Fibroblast of skin of right quadriceps (primary cell): ENCODE measurements around the gene LRP8.

Experiments
- DNase-seq: peaks from one replicate; pipeline ENCODE4 v3.0.0-alpha.2; 2013

Gene LRP8

DNA sequence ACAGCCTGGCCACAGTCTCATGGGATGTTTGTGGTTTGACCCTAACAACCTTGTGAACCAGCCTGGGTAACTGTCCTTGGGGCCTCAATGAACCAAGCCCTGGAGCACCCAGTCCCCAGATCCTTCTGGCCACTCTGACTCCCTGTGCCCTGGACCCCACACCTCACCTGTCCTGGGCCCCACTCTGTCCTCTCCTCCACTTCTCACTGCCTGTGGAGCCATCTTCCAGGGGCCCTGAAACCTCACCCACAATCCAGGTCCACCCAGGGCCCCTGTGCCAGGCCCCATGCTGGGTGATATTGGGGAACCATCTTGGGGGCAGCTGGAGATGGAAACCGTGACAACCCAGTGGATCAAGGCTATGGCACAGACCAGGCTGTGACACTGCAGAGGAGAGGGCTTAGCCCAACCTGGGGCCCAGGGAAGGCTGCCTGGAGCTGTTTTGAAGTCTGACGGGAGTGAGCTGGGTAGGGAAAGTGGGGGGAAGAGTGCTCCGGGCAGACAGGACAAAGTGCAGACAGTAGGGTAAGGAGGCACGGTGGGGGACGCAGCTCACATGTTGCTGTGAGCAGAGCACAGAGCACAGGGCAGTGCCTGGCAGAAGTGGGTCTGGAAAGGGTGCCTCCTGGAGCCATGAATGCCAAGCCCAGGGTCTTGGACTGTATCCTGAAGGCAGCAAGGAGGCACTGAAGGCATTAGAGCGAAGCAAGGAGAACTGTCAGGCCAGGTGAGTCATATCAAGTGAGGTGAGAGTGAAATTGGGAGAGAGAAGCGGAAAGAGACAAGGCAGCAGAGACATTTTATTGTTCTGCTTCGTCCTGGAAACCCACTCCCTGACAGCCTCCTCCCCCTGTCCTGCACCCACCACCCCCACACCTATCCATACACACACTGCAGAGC is 12.1 kb upstream of the LRP8 start:
- DNase-seq = no peak

DNA sequence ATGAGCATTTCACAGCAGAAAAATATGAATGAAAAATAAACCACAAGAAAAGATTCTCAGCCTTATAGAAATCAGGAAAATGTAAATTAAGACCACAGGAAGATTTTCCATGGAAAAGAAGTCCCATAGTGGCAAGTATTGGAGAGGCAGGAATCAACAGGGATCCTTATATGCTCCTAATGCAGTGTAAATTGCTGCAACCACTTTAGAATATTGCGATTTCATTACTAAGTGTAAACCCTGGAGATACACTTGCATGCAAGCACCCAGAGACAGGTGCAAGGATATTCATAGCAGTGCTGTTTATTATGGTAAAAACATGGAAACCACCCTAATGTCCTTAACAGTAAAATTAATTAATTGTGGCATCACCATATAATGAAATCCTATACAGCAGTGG is 10.6 kb upstream of the LRP8 start:
- DNase-seq = no peak

DNA sequence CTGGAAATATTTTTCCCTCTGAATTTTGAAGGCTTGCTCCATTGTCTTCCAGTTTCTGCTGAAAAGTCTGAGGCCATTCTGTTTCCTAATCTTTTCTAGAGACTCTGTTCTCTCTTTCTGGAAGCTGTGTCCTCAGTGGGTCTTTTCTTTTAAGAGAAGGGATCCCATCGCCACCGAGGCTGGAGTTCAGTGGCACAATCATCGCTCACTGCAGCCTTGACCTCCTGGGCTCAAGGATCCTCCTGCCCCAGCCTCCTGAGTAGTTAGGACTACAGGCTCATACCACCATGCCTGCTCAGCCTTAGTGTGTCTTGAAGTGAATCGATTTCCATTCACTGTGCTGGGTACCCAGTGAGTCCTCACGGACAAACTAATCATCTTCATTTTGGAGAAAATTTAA is 9.6 kb upstream of the LRP8 start:
- no peak for DNase-seq

DNA sequence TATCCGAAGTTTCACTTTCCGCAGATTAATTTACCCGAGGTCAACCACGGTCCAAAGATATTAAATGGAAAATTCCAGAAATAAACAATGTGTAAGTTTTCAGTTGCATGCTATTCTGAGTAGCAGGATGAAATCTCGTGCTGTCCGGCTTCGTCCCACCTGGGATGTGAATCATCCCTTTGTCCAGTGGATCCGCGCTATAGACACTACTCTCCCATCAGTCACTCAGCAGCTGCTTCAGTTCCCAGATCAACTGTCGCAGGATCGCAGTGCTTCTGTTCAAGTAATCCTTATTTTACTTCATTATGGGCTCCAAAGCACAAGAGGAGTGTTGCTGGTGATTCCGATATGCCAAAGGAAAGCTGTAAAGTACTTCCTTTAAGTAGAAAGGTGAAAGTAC is 8.3 kb upstream of the LRP8 start:
- no peak for DNase-seq

DNA sequence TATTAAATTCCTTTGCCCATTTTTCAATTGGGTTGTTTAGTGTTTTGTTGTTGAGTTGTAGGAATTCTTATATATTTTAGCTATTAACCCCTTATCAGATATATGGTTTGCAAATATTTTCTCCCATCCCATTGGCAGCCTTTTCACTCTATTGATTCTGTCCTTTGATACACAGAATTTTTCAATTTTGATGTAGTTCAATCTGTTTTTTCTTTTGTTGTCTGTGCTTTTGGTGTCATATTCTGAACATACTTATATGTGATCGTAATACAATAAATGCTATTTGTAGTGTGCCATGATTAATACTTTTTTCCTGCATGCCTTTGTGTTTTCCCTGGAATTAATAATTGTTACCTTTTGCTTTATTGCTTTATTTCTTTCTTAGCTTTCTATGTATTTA is 7.8 kb upstream of the LRP8 start:
- DNase-seq = no peak

DNA sequence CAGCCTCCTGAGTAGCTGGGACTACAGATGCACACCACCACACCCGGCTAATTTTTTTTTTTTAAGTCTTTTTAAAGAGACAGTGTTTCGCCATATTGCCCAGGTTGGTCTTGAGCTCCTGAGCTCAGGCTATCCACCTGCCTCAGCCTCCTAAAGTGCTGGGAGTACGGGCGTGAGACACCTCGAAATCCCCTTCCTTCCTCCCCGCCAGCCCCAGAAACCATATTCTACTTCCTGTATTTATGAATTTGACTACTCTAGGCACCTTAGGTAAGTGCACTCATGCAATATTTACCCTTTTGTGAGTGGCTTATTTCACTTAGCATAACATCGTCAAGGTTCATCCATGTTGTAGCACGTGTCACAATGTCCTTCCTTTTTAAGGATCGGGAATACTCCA is 6.9 kb upstream of the LRP8 start:
- DNase-seq = no peak

DNA sequence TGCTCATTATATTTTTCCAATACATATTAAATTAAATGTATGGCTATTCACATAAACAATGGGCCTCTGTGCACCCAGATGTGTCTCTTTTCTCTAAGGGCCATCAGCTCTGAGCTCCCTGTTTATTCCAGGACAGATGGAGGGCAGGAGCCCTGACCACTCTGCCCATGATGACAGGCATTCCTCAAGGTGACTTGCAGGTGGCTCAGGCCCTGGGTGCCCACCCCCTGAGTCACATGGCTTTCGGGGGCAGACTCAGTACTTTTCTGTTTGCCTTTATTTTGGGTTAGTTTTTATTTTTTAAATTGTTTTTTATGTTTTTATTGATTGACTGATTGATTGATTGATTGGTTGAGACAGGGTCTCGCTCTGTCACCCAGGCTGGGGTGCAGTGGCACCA is 6.4 kb upstream of the LRP8 start:
- no peak for DNase-seq

DNA sequence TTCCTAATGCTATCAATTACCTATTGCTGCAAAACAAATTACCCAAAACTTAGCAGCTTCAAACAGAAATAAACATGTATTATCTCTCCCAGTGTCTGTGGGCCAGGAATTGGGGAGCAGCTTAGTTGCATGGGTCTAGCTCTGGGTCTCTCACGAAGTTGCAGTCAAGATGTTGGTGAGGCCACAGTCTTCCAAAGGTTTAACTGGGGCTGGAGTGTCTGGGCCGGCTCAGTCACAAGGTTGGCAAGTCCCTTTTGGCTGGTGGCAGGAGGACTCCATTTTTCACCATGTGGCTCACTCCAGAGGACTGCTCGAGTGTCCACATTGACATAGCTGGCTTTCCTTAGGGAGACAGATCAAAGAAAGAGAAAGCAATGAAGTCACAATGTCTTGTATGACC is 5.0 kb upstream of the LRP8 start:
- DNase-seq = no peak

DNA sequence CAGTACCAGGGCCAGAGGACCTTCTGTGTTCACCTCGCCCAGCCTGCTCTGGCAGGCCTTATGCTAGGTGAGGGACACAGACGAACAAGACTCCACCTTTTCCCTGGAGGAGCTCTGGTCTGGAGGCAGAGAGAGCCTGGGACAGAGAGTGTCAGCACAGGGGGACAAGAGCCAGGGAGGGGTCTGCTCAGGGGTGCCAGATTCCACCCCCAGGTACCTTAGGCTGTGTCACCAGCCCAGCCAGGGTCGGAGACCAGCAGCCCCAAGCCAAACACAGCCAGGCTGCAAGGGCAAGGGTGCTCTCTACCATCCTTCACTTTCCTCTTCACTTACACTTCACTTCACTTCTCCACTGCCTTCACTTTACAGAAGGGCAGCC is 4.3 kb upstream of the LRP8 start:
- DNase-seq = no peak

DNA sequence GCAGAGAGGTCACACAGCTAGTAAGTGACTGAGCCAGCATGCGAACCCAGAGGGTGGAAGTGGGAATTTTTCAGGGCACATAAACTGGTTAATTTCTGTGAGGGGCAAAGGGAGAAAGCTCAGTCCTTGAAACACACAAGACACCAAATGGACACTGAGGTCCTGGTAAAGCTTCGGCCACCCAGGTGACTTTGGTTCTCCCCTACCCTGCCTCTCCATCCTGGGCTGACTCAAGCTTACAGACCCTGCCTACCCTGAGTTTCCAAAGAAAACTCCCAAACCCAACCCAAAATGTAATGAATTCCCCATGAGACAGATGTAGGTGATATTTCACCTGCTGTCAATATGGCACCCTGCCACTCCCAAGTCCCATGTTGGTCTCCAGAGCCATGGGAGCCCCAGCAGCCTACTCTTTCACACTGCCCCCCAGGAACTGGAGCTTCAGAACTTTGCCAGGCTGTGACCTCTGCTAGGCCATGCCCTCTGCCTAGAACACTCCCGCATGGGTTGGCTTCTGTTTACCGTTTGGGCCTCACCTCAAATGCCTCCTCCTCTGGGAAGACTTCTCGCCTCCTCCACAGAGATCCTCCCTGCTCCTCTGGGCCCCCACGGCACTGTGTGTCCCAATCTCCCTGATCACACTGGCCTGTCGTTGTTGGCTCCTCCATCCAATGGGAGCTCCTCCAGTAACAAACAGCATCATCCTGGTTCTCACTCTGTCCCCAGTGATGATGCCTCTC is 3.7 kb upstream of the LRP8 start:
- DNase-seq = no peak

DNA sequence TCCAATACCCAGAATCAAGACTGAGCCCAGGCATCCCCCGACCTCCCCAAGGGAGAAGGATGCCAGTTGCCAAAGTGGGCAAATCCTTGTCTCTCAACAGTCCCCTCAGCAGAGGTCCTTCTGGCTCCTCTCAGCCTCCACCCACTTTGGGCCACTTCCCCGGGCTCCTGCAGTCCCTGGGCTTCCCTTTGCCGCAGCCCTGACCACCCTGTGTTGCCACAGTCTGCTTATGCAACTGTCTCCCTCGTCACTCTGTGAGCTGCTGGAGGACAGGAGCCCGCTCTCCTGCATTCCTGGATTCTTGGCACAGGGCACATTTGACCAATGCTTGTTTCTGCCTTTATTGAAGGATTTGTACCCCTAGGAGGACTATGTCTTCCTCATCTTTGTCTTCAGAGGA is 2.9 kb upstream of the LRP8 start:
- DNase-seq = no peak

DNA sequence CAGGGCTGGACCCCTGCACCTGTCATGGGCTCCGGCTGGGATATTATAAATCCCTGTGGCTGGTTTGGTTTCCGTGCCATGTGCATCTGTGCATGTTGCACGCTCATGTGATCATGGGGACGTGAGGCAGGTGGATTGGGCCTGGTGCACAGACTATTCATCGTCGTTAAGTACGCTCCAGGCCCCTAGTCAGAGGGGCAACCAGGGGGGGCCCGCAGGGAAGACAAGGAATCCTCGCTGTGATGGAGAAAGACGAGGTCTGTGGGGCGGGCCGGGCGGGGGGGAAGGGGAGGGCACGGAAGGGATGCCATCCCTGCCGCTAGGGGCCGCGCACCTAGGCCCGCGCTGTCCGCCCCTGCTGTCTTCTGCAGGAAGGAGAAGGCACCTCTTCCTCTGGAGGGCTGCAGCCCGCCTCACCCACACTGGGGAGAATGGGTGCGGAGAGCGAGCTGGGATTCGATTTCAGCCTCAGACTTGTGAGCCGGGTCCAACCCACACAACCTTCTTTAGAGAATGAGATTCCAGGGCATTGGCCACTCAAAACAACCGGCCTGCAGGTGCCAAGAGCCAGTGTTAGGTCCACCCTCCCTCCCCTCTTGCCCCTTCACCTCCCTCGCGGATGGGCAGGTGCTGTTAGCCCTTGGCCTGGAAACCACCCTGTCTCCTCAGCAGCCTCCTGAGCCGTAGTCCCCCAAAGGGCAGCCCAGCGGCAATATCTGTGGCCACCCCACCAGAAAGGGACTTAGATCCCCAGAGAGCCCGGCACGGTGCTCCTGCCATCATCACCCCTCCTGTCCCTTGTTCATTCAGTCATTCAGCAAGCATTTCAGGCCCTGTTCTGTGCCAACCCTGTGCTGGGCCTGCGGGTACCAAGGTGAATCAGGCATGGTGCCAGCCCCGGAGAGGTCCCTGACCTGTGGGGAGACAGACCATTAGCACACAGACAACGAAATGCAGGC is 950 bp upstream of the LRP8 start:
- DNase-seq = no peak

DNA sequence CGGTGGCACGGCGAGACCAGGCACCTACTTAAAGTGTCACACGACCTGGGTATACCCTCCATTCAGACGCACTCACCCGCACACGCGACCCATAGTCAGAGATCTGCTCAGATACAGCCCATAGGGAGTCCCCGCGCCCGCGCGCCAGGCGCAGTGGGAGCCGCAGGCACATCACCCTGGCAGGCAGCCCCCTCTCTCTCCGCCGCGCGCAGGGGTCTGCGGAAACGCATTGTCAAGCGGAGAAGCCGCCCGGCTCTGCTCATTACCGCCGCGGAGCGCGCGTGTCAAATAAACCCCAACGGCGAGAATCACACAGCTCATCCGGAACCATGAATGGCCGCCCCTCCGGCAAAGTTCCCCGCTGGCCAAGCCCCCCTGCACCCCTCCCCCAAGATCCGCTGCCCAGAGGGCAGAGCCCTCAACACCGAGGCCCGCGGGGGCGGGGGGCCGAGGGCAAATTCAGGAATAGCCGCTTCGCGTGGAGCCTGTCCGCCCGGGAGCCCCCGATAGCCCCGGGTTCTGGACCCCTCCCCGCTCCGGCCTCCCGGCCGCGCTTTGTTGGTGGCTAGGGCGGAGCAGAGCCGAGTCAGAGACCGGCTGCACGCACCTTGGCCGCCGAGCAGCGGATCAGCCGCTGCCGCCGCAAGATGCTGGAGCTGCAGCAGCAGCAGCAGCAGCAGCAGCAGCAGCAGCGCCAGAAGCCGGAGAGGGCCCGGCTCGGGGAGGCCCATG is 522 bp downstream of the LRP8 start:
- no peak for DNase-seq

DNA sequence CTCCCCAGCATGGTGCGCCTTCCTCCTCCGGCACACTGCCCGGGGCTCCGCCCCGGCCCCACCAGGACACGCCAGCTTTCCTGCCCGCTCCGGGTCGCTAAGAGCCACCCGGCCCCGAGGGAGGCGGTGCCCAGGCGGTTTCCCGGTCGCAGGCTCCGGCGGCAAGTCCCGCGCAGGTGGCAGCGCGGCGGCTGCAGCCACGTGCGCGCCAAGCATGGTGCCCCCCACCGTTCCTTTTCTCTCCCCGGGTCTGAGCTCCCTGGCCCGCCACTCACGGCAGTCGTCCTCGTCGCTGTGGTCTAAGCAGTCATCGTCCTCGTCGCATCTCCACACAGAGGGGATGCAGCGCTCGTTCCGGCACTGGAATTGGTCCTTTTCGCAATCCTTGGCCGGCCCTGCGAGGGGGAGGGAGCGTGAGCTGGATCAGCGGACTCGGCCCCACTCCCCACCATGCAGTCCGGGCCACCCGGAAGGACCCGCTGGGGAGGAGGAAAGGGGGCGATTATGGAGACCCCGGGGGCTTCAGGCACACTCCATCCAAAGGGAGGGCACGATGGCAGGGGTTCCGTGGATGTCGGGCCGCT is 1.2 kb downstream of the LRP8 start:
- no peak for DNase-seq

DNA sequence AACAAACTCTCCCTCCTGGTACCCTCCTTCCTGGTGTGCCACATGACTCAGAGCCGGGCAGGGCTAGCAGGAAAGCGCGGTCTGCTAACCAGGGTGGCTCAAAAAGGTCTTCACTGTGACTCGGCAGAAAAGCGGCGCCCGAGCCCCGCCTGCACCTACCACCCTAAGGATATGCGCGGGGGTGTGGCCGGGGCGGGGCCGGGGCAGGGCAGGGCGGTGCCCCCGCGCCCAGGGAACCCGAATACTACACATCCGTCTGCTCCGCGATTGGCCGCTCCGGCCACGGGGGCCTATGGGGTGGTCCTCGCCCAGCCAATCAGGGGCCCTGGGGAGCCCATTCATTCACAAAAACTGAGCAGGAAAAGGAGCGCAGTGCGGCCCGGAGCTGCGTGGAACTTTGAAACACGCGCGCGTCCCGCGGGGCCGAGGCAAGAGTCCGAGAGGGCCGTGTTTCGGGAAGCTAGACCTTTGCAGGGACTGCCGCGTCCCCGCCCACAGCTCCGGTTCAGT is 1.7 kb downstream of the LRP8 start:
- peak; percentile 86 for DNase-seq

DNA sequence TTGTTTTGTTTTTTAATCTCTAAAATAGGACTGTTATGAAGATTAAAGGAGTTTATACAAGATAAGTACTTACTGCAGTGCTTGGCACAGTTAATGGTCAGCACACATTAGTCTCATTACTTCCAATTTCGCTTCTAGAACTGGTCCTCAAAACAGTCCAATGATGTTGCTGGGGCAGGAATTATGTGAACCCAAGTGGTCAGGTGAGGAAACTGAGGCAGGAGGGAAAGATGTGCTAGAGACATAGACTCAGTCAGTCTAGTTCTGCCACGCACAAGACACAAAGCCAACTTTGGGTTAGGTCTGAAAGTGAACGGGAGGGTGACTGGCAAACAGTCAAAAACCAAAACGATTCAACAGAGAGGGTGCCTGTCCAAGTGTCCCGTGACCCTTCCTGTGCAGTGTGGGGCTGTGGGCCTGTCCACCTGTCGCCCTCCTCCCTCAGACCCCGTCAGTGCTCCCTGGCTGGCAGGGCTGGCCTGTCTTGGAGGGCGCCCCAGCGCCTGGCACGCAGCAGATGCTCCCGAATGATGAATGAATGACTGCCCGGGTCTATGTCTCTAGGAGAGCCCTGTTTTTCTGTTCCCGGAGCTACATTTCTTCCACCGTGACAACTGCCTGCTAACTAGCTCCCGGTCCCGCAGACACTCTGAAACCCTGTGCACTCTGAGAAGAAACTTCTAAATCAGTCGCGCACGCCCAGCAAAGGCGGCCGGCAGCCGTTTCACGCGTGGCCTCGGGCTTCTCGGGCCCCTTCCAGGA is 2.4 kb downstream of the LRP8 start:
- DNase-seq = no peak

DNA sequence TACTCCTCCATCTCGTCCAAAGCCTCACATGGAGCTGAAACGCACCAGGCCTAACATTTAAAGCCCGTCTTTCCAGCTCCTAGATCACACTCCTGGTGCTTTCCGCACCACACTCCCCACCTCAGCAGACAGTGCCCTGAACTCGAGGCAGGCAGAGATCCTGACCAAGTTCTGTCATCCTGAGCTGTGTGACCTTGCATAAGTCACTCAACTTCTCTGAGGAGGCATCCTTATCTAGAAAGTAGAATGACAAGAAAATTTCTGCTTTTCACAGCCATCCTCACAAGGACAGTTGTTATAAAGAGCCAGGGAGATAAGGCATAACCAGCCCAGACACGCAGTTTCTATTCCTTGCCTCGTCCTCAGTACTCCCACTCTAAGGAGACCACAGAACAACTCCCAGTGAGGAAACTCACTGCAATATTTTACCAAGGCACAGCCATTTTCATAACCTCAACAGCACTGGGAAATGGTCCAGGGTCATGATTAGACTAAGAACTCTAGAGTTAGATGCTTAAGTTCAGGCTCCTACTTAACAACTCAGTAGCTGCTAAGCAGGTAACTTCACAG is 3.1 kb downstream of the LRP8 start:
- no peak for DNase-seq

DNA sequence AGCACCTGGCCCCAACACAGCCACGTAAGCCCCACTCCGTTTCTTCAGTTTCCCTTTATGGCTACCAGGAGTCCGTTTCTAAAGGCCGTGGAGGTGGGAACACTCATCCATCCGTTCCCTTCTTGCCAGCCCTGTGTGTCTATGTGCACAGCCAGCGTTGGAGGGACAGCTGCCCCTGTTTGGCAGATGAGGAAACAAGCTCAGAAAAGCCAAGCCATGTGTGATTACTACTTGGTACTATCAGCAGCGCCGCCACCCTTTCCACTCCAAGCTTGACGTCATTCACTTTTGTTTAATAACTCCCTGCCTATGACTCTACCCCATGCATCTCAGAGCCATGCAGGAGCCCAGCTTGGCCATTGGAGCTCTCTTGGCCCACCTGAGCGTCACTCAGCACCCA is 3.5 kb downstream of the LRP8 start:
- DNase-seq = no peak

DNA sequence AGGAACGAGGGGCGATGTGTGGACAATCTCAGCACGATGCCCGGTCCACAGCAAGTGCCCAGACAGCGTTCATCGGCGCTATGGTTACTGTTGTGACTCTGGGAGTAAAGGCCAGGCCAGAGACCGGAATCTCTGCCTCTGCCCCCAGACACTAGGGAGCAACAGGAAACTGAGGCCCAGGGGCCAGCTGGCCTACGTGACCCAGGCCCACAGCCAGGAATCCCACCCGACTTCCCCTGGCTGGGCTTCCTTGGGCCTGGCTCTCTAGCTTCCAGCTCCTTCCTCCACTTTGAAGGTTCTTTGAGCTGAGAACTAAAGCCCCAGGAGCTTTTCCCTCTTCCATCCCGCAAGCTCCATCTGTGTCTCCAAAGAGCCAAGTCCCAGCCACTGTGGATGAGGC is 4.6 kb downstream of the LRP8 start:
- DNase-seq = no peak

DNA sequence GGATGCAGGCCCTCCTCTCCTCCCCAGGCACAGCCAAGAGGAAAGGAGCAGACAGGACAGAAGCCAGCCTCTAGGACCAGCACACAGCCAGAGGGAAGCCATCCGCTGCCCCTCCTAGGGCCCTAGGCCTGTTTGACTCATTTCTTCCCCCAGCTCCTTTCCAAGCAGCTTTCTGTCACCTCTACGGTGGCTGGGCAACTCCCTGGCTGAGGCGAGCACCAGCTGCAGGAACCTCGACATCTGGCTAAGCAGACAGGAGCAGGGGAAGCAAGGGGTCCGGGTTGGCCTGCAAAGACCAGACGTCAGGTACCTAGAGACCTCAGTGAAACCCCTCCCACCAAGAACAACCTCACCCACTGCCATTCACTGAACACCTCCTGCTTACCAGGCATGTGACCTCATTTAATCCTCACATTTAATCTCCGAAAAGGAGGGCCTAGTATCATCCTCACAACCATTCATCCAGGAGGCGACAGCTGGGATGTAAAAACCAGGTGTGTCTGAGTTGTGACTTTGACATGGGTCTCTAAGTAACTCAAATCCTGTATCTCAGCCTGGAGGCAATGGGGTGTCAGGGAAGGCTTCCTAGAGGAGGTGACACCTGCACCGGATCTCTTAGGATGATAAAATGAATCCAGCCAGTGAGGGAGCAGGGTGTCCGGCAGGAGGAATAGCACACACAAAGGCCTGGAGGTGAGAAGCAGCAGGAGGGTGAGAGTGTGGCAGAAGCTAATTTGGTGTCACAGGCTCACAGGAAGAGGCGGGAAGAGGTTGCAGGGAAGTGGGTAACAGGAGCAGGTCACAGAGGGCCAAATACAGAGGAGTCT is 5.9 kb downstream of the LRP8 start:
- no peak for DNase-seq
